HL-60 (cell line): ENCODE measurements around the gene SCG2.

ENCODE experiments used
- POLR2AphosphoS5 ChIP-seq: IDR thresholded peaks from 2 replicates; pipeline ENCODE4 v1.6.1; 2012; ENCODE audit warnings: low read depth
- SPI1 ChIP-seq: IDR thresholded peaks from 2 replicates; pipeline ENCODE4 v1.6.1; 2012; ENCODE audit warnings: low read depth, mild to moderate bottlenecking, borderline replicate concordance
- TF ChIP-seq, protein P1 (sequence below): IDR thresholded peaks from one replicate; pipeline ENCODE4 v1.5.1; 2011; ENCODE audit warnings: low read length, control low read depth, inconsistent platforms; ENCODE audit not compliant: insufficient read depth

DNA sequence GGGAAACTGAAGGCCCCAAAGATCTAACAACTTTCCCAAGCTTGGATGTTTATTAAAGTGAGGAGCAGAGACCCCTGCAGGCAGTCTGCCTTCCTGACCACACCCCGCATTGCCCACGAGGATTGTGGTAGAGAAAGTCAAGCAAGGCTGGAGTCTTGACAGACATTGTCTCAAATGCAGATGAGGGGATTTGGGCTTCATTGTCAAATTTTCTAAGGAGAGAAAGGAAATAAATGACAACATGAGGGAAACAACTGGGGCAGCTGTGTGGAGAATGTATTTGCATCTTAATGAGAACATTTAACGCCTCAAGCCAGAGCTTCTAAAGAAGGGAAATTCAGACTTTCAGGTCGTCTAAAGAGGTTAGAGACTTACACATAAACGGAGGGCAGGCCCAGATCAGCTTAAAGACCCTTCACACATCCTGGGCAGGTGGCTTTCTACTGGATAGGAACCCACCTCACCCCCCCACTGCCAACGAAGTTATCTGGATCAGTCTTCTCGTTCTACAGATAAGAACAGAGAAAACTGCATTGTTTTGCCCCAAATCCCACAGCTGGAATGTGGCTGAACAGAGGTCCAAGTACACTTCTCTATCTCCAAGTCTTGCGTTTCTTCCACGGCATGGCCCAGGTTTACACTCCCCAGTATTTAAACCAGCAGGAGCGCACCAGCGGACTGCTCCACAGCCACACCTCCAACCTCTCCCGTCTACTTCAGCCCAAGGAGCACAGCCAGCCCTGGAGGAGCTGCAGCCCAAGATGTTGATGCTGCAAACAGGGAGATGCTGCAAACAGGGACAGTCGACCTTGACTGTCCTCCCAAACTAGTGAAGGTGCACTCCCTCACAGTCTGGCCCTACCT, 16.2 kb upstream of the SCG2 start:
- TF ChIP-seq, protein P1, sequence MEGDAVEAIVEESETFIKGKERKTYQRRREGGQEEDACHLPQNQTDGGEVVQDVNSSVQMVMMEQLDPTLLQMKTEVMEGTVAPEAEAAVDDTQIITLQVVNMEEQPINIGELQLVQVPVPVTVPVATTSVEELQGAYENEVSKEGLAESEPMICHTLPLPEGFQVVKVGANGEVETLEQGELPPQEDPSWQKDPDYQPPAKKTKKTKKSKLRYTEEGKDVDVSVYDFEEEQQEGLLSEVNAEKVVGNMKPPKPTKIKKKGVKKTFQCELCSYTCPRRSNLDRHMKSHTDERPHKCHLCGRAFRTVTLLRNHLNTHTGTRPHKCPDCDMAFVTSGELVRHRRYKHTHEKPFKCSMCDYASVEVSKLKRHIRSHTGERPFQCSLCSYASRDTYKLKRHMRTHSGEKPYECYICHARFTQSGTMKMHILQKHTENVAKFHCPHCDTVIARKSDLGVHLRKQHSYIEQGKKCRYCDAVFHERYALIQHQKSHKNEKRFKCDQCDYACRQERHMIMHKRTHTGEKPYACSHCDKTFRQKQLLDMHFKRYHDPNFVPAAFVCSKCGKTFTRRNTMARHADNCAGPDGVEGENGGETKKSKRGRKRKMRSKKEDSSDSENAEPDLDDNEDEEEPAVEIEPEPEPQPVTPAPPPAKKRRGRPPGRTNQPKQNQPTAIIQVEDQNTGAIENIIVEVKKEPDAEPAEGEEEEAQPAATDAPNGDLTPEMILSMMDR = no peak
- TF ChIP-seq SPI1 (no peak), POLR2AphosphoS5 (no peak)
